HG03095 (cell line): Measurements from ENCODE around the gene VDAC2.
A peak's percentile ranks its signal among the peaks of the same experiment; 100 is the strongest.

ENCODE experiments used
- ATAC-seq: cut with Tn5 transposase; IDR thresholded peaks from one replicate; pipeline ENCODE4 v1.9.1; 2021; ENCODE audit warnings: moderate library complexity; ENCODE audit not compliant: unreplicated experiment

Gene VDAC2

DNA sequence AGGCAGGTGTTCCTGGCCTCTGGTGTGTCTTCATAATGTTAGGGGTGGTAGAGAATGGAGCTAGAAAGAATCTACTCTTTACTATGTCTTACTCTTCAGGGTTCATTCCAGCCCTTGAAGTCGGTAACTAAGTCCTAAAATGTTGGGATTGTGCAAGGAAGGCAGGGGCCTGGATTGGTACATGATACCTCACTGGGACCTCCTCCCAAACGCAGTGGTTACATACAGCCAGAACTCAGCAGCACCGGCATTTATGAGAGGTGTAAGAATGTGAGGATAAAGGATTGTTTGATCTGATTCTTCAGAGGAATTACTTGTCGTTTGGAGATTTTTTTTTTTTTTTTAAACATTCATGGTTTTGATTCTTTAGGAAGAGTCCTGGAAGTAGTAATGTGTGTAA is 18.2 kb downstream of the VDAC2 start:
- ATAC-seq, result no peak

DNA sequence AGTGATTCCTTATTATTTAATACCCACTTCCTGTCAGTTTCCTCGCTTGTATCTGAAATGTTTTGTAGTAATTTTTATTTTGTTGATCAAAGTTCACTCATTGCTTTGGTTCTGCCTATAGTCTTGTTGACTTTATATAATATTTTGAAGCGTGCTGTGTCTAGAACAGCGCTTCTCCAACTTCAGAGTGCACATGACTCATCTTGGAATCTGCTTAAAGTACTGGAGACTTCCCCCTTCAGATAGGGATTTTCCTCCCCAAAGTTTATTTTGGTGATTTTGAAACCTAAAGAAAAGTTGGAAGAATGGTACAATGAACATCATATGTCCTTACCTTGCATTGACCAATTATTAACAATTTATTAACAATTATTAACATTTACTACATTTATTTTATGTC is 19.4 kb downstream of the VDAC2 start:
- no peak for ATAC-seq

DNA sequence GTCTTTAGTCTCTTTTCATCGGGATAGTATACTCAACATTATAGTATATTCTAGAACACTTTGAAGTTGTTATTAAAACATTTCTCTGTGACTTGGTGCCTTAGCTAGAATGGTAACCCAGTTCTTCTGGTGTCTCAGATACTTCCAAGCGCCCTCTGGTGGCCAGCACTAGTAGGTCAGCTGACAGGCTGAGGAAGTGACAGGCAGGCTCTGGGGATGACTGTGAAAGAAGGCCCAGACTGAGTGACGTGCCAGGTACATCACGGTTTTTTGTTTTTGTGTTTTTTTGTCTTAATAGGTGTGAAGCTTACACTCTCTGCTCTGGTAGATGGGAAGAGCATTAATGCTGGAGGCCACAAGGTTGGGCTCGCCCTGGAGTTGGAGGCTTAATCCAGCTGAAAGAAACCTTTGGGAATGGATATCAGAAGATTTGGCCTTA is 20.0 kb downstream of the VDAC2 start:
- ATAC-seq, result no peak

DNA sequence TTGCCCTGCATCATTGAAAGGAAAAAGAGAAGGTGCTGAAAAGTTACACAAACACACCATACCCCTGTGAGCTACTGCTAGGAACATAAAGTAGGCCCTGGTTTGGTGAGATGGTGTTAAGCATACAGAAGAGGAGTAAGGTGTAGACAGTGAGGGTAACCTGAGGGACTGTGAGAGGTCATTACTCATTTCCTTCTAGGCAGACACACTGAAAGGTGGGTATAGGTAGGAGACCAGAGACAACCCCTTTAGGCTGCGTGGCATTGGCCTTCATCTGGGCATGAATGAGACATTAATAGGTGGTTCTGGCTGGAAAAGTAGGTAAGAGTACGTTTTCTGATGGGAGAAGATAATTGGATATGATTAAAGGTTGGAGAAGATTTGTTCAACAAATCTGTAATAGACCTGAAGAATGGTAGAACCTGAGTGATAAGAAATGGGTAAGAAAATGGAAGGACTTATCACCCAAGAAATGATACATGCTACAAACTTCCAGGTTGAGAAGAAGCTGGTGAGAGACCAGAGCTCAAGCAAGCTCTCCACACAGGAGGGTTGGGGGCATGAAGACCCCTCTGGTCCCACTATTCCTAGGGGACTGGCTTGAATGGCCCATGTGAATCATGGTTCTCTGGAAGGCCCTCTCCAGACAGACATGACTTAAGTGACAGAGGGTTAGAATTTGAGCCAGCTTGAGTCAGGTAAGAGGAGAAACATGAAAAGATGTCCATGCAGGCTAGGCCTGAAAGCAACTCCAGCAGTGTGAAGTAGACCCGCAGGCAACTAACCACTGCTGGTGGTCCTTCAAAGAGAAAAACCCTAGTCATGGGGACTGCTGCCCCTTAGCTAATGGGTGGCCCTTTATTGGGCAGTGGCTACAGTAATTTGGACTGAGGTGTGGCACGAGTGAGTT is 21.3 kb downstream of the VDAC2 start:
- no peak for ATAC-seq

DNA sequence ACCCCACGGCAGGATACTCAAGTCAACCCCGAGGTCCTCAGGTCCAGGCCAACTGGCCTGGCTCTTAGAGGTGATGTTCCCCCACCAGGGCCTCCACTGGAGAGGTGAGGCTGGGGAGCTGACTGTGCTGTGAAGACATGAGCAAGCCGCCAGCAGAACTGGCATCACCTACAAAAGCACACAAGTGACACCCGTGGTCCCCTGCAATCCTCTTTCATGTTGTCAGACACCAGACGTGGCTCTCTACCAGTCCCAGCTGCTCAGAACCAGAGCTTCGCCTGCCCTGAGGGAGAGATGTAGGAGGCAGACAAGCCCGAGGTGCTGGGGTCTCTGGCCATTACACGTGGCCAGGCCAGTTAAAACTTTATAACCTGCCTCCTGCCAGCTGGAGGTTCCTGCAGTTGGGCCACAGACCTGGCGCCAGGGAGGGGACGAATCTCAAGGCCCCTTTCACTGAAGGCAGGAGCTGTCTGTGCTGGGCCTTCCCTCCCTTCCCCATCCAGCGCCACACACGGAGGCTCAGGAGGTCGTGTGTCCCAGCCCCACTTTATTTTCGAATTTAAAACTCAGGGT is 22.9 kb downstream of the VDAC2 start:
- no peak for ATAC-seq

DNA sequence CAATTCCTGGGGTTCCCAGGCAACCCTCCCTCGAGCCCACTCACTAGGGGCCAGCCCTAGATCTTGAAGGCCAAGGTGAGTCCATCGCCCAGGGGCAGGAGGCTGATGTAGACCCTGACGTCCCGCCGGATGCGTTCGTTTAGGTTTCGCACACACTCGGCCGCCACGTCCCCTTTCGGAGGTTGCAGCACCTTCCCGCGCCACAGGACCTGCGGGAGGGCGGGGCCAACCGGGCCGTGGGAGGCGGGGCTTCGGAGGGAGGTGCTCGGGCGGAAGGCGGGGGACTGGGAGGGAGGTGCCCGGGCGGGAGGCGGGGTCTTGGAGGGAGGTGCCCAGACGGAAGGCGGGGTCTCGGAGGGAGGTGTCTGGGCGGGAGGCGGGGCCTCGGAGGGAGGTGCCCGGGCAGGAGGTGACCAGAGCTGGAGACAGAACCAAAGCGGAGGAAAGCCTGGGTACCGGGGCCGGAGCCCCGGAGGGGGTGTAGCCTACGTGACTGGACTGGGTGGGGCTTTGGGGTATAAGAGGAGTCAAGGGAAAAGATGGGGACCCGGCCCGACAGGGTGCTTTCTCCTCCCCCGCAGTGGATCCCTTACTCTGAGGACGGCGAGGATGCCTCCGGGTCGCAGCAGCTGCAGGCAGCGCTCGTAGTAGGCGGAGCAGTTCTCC is 23.6 kb downstream of the VDAC2 start:
- peak; percentile 51 for ATAC-seq

DNA sequence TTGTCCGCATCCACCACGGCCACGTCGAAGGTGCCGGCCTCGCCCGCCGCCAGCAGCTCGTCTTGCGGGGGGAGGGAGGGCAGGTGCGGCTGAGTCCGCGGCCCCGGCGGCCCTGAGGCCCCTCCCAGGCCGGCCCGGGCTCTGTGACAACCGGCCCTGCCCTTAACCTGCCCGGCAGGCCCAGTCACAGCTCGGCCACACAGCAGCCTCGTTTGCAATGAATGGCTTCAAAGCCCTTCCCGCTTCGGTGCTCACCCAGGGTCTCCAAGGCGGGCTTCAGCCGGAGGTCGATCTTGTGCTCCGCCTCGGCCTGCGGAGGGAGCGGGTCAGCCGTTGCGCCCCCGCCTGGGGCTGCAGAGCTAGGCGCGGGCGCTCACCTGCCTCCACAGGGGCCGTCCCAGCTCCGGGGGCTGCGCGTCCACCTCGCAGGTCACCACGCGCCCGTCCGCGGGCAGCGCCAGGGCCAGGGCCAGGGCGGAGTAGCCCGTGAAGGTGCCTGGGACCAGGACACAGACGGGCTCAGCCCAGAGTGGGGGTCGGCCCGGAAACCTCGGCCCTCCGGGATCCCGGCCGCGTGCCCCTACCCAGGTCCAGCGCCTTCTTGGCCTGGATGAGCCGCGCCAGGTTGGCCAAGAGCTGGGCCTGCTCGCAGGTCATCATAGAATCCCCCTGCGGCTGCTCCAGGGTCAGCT is 24.2 kb downstream of the VDAC2 start:
- peak; percentile 2 for ATAC-seq

DNA sequence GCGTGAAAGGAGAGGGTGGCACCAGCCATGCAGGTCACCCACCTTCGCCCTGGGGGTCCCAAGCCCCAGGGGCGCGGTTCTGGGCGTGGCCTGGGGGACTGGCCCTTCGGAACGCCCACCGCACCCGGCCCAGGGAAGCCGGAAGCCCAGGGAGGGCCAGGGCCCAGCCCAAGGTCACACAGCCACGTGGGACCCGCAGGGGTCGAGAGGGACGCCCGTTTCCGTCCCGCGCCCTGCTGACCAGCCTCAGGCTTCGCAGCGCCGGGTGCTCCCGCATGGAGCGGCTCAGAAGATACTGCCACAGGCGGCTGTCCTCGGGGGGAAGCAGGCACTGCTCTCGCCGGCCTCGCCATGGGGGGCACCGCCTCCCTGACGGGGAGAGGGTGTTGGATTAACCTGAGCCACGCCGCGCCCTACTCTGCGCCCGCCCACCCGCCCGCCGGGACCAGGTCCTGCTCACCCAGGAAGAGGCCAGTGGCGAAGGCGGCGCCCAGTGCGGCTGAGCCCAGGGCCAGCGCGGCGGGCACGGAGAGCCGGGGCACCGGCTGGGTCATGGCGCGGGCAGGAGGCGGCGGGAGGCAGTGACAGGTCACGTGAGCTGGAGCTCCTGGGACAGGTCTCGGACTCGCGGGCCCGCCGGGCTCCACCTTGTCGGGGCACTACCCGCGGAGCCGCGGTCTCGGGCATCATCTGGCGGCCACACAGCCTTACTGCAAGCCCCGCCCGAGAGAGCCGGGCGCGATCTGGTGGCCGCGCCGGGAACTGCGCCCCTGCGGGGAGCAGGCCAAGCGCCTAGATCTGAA is 25.0 kb downstream of the VDAC2 start, which contains the start of gene COMTD1:
TSS of gene COMTD1 (minus strand) at position 583 of the 803 bp plus-strand sequence. CDS start at position 554, 29 bp downstream.
- peak; percentile 68 for ATAC-seq

DNA sequence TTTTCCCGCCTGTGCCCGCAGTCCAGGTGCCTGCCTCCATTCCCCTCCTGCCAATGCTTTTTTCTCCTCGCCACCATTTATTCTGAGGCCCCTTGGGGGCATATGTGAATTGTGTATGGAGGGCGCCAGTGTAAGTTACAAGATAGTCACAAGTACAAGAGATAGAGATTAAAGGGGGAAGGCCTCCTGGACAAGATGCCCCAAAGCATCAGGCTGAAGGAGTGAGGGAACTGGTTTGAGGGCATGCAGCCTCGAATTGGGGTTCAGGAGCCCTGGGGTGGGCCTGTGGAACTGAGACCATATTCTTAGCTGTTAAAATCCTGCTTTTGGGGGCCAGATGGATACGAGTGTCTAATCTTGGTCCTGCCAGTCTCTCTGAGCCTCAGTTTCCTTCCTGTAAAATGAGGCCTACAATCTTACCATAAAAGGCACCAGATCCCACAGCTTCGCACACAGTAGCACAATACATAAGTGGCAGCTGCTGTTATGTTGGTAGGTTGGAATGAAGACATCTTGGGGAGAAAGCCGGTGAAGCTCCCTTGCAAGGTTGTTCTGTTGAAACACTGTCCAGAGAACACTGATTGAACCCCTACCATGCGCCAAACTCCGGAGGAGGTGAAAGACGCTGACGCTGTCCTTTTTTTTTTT is 25.7 kb downstream of the VDAC2 start:
- no peak for ATAC-seq

DNA sequence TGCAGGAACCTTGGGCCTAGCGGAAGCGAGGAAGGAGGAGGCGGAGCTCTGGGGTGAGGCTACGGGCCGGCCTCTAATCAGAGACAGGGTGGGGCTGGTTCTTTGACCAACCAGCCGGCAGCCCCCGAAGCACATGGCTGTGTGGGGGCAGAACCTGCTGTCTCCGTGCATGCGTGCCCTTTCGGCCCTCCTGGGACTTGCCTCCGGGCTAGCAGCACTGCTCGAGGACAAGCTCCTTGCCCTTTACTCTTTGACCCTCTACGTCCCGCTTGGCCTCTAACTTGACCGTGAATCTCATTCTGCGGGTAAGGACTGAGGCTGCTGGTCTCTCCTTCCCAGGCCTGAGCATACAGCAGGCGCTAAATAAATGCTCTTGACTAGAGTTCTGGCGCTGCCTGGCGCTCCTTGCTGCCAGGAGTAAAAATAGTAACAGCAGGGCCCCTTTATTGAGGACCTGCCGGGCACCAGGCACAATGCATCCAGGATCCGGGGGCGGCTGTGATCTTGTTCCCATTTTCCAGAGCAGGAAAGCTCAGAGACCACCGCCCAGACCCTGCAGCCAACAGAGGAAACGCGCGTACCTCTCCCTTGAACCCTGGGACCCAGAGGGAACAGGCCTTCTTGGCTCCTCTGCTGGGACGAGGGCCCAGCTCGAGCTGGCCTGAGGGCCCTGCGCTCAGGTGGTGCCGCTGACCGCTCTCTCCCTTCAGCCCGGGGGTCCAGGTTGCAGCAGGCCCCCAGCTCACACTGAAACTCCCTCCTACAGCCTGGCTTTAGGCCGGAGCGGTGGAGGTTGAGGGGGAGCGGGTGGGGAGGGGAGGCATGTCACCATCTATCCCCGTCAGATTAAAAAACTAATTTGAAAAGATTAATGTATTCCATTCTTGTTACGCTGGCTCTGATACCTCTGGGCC is 27.8 kb downstream of the VDAC2 start:
- ATAC-seq, result no peak

DNA sequence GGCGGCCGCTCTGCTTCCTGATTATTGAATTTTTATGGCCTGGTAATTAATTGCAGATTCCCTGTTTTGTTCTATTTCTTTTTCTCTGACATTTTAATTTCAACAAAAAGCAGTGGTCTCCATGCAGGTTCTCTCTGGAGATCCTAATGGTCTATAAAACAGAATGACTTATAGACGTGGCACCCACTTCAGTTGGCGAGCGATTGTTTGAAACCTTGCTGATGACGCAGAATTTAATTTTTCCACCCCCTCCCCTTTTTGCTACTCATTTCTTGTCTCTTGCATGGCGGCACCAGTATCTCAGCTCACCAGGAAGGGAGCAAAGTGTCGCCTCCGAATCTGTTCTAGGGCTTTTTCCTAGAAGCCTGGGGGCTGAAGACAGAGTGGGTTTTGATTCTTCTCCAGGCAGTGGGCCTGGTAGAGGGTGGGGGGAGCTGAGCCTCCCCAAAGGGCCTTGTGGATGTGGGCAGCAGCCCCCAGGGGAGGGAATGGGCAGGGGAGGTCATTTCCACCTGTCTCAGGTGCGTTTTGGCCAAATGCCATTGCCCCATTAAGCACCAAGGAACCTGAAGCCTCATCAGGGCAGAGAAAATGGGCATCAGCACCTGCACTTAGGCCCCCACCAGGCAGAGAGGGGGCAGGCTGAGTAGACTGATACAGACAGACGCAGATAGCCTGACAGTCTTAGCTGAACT is 28.6 kb downstream of the VDAC2 start:
- no peak for ATAC-seq

DNA sequence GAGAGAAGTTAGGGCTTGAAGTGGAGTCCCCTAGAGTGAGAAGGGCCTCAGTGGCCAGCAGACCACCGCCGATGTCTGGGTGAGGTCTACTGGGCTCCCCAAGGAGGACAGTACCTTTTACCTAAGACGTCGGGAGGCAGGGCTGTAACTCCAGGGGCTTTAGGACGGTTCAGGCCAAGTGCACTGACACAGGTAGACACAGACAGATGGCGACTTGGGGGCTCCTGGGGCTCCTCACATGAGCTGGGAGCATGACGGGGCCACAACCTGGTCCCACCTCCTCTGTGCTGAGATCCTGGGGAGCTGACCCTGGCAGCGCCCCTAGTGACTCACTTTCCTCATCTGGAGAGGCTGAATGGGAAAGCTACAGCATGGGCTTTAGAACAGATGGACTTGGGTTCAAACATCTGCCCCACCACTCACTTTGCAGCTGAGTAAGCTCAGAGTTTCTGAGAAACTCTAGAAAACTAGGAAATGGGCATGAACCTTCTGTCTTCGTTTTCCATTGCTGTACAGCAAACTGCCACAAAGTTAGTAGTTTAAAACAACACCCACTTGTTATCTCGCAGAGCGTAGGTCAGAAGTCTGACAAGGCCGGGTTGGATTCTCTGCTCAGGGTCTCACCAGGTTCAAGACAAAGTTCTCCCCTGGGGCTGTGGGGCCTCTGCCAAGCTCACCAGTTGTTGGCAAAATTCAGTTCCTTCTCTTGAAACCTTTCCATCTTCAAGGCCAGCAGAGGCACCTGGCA is 29.9 kb downstream of the VDAC2 start:
- ATAC-seq, result no peak

DNA sequence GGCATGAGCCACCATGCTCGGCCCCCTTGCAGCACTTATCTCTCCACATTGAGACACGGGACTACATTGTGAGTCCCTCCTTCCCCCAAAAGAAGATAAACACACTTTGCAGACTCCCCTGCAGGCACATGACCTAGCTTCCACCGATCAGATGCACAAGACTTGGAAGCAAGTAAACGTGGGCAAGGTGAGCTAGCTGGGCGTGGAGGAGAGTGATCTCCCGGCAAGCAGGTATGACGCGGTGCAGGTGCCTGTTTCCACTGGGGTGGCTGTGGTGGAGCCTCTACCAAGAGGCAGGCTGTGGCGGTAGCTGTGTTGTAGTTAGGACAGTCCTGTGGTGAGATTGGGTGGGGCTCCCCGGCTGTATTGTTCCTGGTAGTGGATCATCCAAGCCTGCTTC is 32.8 kb downstream of the VDAC2 start:
- no peak for ATAC-seq

DNA sequence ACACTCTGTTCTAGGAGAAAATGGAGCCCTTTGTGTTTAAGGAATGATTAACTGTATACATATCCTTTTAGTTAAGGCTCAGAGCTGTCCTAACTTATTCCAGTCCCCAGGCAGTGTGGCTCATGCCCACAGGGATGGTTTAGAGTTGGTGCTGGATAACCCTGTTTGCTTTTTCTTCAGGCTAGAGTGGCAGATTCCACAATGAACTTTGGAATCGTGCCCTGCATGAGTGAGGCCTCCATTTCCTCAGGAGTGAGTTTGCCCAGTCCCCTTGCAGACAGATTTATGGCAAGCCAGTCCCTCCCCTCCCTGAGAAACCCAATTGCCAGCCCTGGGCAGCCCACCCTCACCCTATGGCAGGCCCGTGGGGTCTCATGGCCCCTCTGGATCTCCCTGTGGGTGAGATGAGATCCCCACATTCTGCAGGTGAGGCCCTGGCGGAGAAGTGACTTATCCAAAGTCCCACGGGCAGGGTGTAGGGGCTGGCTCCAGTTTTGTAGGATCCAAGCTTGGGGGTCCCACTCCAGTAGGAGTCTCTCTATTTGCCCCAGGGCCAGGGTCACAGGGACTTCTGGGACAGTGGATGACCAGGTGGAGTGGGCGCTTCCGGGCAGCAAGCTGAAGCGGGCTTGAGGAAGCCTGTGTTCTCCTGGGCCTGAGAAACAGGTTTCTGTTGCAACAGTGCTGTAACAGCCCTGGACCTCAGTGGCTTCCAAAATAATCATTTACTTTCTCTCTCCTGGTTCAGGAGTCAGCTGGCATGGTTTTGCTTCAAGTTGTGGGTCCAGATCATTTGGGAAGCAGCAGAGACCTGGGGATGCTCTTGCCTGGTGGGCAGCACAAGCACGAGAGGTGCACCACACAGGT is 34.1 kb downstream of the VDAC2 start:
- ATAC-seq, result no peak

DNA sequence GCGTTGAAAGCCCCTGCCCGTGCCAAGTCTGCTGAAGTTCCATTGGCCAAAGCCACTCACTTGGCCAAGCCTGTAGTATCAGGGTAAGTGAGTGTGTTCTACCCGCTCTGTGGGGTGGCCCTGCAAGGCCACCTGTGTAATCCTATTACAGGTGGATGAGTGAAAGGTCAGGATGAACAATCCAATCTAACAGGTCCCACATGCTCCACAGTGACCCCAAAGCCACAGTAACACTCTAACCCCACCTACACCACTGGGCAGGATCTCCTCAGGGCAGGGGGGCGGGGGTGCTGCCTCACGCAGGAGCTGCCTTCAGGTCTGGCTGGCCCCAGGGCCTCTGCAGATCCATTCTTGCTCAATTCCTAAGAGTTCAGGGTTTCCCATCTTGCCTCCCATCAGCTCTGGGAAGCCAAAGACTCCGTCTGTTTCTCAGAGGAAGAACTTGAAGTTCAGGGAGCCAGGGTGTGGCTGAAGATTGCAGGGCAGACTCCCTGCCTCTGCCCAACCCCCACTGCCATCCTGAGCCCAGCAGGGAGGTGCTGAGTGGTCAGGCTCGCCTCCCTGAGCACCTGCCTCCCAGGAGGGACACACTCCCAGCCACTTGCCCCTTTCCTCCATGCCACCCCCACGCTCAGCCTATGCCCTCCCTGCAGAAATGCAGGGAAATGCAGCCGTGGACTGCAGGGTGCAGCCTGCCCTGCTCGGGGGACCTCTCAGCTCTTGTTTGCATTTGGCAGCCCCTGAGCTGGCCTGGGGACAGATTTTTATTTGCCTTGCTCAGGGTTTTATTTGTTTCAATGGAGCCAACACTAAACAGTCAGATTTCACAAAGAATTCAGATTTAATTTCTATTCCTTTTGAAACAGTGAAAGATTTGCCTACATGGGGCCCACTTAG is 35.0 kb downstream of the VDAC2 start:
- no peak for ATAC-seq

DNA sequence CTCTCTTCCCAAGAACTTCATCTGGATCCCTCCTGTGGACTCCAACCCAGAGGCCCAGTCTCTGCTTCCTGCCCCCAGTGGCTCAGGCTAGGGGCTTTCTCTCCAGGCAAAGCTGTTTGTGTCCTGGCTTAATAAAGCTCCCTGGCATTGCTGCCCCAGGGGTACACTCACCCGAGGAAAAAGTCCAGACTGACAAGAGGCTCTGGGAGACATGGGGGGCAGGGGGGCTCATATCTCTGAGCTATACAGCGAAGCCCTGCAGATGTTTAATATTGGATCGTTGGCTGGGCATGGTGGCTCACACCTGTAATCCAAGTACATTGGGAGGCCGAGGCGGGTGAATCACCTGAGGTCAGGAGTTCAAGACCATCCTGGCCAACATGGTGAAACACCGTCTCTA is 35.9 kb downstream of the VDAC2 start:
- ATAC-seq, result no peak
